RWPE1 (cell line): ENCODE measurements around the gene NPTX2.

Source experiments
- CTCF ChIA-PET: fragments of 350-600 bp; sonication (Branson Sonifier 250); formaldehyde crosslinking; extraction: SDS; loops from one replicate; lab custom pipeline; 2021; lab: Yijun Ruan, JAX
- POLR2A ChIA-PET: fragments of 400-600 bp; formaldehyde crosslinking; extraction: SDS; loops from one replicate; lab custom pipeline; 2020; ENCODE audit warnings: antibody characterized with exemption; ENCODE audit not compliant: low non-redundant PET; lab: Yijun Ruan, JAX
- DNase-seq: peaks from one replicate; pipeline ENCODE4 v3.0.0; 2012; ENCODE audit warnings: low spot score
- H3K27ac ChIP-seq: fragments of 450-650 bp; 2 replicates; pipeline ENCODE4 v1.5.1; 2017
- TF ChIP-seq, protein P1 (sequence below): fragments of 450-650 bp; conservative IDR thresholded peaks from 2 replicates; pipeline ENCODE4 v1.5.1; 2017; ENCODE audit warnings: low read depth, mild to moderate bottlenecking

Gene NPTX2

DNA sequence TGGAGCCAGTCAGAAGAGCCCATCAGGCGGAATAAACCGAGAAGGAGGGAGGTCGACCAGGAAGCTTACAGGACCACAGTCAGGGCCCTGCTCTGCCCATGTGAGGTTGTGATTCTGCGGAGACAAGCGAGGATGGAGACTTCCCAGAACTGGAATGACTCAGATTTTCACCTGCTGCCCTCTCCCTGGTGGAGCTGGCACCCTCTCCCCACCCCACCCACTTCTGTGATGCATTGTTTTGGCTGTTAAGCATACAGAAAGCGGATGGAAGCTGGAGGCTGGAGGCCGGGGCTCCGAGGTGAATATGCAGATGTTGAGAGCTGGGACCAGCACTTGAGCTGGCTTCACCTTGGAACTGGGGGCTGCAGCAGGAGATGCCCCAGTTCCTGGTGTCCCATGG lies 57.4 kb downstream of the NPTX2 start:
- ChIA-PET CTCF (interaction anchor here (0.7 kb wide), 1 partner anchor 1885 kb away, joined by 3 read pairs; no protein-coding TSS in a partner anchor), POLR2A (no interaction called here)
- H3K27ac ChIP-seq = no peak overlapping the region
- DNase-seq = peak; percentile 38
- TF ChIP-seq, protein P1, sequence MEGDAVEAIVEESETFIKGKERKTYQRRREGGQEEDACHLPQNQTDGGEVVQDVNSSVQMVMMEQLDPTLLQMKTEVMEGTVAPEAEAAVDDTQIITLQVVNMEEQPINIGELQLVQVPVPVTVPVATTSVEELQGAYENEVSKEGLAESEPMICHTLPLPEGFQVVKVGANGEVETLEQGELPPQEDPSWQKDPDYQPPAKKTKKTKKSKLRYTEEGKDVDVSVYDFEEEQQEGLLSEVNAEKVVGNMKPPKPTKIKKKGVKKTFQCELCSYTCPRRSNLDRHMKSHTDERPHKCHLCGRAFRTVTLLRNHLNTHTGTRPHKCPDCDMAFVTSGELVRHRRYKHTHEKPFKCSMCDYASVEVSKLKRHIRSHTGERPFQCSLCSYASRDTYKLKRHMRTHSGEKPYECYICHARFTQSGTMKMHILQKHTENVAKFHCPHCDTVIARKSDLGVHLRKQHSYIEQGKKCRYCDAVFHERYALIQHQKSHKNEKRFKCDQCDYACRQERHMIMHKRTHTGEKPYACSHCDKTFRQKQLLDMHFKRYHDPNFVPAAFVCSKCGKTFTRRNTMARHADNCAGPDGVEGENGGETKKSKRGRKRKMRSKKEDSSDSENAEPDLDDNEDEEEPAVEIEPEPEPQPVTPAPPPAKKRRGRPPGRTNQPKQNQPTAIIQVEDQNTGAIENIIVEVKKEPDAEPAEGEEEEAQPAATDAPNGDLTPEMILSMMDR = no peak

DNA sequence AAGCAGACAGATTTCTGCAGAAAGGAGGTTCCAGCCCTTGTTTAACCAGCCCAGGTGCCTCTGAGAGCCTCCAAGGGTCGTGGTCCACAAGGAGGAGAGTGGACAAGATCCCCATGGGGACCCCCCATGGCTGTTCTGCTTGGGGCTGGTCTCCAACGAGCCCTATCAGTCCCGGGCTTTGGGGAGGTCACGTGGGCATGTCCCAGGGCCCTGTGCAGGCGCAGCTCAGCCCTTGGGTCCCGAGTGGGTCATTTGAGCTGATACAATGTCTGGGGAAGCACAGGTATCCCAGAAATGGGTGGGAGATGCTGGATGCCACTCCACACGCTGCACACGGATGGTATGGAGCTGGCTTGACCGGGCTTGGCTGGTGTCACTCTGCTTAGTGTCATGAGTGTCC lies 57.8 kb downstream of the NPTX2 start:
- CTCF ChIA-PET = interaction anchor here (0.7 kb wide), 1 partner anchor 1885 kb away, joined by 3 read pairs; no protein-coding TSS in a partner anchor

DNA sequence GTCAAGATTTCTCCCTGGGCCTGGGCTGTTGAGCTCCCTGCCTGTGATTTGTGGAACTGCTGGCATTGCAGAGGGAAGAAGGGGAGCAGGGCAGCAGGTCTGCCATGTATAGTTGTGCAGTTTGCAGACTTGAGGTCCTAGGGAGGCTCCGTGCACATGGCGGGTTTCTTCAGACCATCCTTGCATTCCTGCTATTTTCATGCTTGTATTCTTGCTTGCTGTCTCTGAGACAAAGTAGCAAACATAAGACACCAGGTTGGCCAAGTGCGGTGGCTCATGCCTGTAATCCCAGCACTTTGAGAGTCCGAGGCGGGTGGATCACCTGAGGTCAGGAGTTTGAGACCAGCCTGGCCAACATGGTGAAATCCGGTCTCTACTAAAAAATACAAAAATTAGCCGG lies 61.1 kb downstream of the NPTX2 start:
- CTCF ChIA-PET = no interaction called here
- no peak for DNase-seq
- TF ChIP-seq, protein P1 = no peak
- no peak overlapping the region for H3K27ac ChIP-seq
- POLR2A ChIA-PET = no interaction called here

More for the DNA sequence above, 57.8 kb downstream of the NPTX2 start:
- POLR2A ChIA-PET = no interaction called here
- DNase-seq = no peak
- TF ChIP-seq, protein P1 = no peak
- H3K27ac ChIP-seq = no peak overlapping the region
